ENCODE measurements around the gene NKD1. TPM values are rescaled to one million over a fixed set of nuclear protein-coding genes. Genes with fewer than 3 reads are reported as not detected.
"Not testable (repeated sequence)": the region's sequence is repeated elsewhere in the genome, so short reads cannot be mapped to it uniquely, and the experiment has no call there.

Gene NKD1
- total RNA-seq, 1 donor from 2014 or later: 0.43 TPM

GRCh38 chr16:50534091-50534490 is 14.1 kb upstream of the NKD1 start:
- Mint-ChIP-seq H3K4me1 (ENCODE audit: unreplicated experiment) (no peaks in the 10 kb centered on the region), H3K36me3 (ENCODE audit: unreplicated experiment) (no peaks in the 10 kb centered on the region), H3K4me3 (ENCODE audit: unreplicated experiment) (no peak overlapping the region), H3K9me3 (ENCODE audit: unreplicated experiment) (peaks cover 13% of the 10 kb centered on the region), H3K27me3 (ENCODE audit: unreplicated experiment) (peaks cover 10% of the 10 kb centered on the region), H3K27ac (ENCODE audit: unreplicated experiment) (no peak overlapping the region)
- DNase-seq (ENCODE audit: extremely low spot score, unreplicated experiment): no peak
- no peak for TF ChIP-seq CTCF (IDR thresholded peaks at IDR 0.05)

- TF ChIP-seq CTCF (IDR thresholded peaks at IDR 0.05): no peak
- DNase-seq (ENCODE audit: extremely low spot score, unreplicated experiment): peak; percentile 62
- H3K4me1 Mint-ChIP-seq (ENCODE audit: unreplicated experiment): no peaks in the 10 kb centered on the region
Observed at GRCh38 chr16:50534556-50534955, 13.6 kb upstream of the NKD1 start.

GRCh38 chr16:50534958-50535357 is 13.2 kb upstream of the NKD1 start:
- Mint-ChIP-seq H3K27me3 (ENCODE audit: unreplicated experiment) (peaks cover 19% of the 10 kb centered on the region), H3K27ac (ENCODE audit: unreplicated experiment) (no peak overlapping the region), H3K4me3 (ENCODE audit: unreplicated experiment) (no peak overlapping the region), H3K4me1 (ENCODE audit: unreplicated experiment) (no peaks in the 10 kb centered on the region), H3K9me3 (ENCODE audit: unreplicated experiment) (peaks cover 4% of the 10 kb centered on the region), H3K36me3 (ENCODE audit: unreplicated experiment) (no peaks in the 10 kb centered on the region)
- no peak for TF ChIP-seq CTCF (IDR thresholded peaks at IDR 0.05)
- DNase-seq (ENCODE audit: extremely low spot score, unreplicated experiment): peak; percentile 30

More at GRCh38 chr16:50534556-50534955, 13.6 kb upstream of the NKD1 start:
- H3K27ac Mint-ChIP-seq (ENCODE audit: unreplicated experiment): no peak overlapping the region
- H3K4me3 Mint-ChIP-seq (ENCODE audit: unreplicated experiment): no peak overlapping the region
- peaks cover 15% of the 10 kb centered on the region for H3K27me3 Mint-ChIP-seq (ENCODE audit: unreplicated experiment)
- H3K36me3 Mint-ChIP-seq (ENCODE audit: unreplicated experiment): no peaks in the 10 kb centered on the region
- peaks cover 8% of the 10 kb centered on the region for H3K9me3 Mint-ChIP-seq (ENCODE audit: unreplicated experiment)

GRCh38 chr16:50535506-50536257 is 12.5 kb upstream of the NKD1 start:
- peaks cover 26% of the 10 kb centered on the region for H3K27me3 Mint-ChIP-seq (ENCODE audit: unreplicated experiment)
- H3K27ac Mint-ChIP-seq (ENCODE audit: unreplicated experiment): no peak overlapping the region
- peak; percentile 75 for DNase-seq (ENCODE audit: extremely low spot score, unreplicated experiment)
- no peak for TF ChIP-seq CTCF (IDR thresholded peaks at IDR 0.05)
- no peak overlapping the region for H3K4me3 Mint-ChIP-seq (ENCODE audit: unreplicated experiment)
- H3K4me1 Mint-ChIP-seq (ENCODE audit: unreplicated experiment): no peaks in the 10 kb centered on the region
- no peaks in the 10 kb centered on the region for H3K36me3 Mint-ChIP-seq (ENCODE audit: unreplicated experiment)
- no peaks in the 10 kb centered on the region for H3K9me3 Mint-ChIP-seq (ENCODE audit: unreplicated experiment)

GRCh38 chr16:50536258-50536645 is 11.9 kb upstream of the NKD1 start:
- H3K27me3 Mint-ChIP-seq (ENCODE audit: unreplicated experiment): peaks cover 32% of the 10 kb centered on the region
- H3K36me3 Mint-ChIP-seq (ENCODE audit: unreplicated experiment); H3K27ac Mint-ChIP-seq (ENCODE audit: unreplicated experiment); H3K9me3 Mint-ChIP-seq (ENCODE audit: unreplicated experiment); H3K4me3 Mint-ChIP-seq (ENCODE audit: unreplicated experiment); H3K4me1 Mint-ChIP-seq (ENCODE audit: unreplicated experiment): not testable (repeated sequence)
- DNase-seq (ENCODE audit: extremely low spot score, unreplicated experiment): peak; percentile 51
